Stomach (tissue), 9 donors: Measurements from ENCODE around the gene ARHGAP26. TPM values are rescaled to one million over a fixed set of nuclear protein-coding genes. Genes with fewer than 3 reads are reported as not detected.

Experiments
- DNase-seq, 2 donors: peaks; one replicate each; pipeline versions ENCODE4 v3.0.0 to v3.0.0-alpha.2; 2013 to 2019
- H3K27ac ChIP-seq, 5 donors: fragments of 200-600 bp in 4 of 5; sonication (generic) in 4 of 5; one replicate each; pipeline ENCODE4 v1.5.1; 2013 to 2019; ENCODE audit warnings: mild to moderate bottlenecking in 1 of 5, moderate library complexity in 1 of 5
- H3K27me3 ChIP-seq, 3 donors: fragments of 200-600 bp; sonication (generic); one replicate each; pipeline ENCODE4 v1.5.1; 2017 to 2019; ENCODE audit warnings: mixed run types in 1 of 3
- H3K36me3 ChIP-seq, 4 donors: fragments of 200-600 bp; sonication (generic); 1 replicate in 3 of 4; 2 replicates in 1 of 4; pipeline ENCODE4 v1.5.1; 2016 to 2019
- H3K4me1 ChIP-seq, 4 donors: fragments of 200-600 bp; sonication (generic); one replicate each; pipeline ENCODE4 v1.5.1; 2016 to 2019
- H3K4me3 ChIP-seq, 4 donors: fragments of 200-600 bp; sonication (generic) in 3 of 4; one replicate each; pipeline ENCODE4 v1.5.1; 2016 to 2019; ENCODE audit warnings: mild to moderate bottlenecking in 1 of 4
- H3K9me3 ChIP-seq, 4 donors: fragments of 200-600 bp; sonication (generic); one replicate each; pipeline ENCODE4 v1.5.1; 2016 to 2019
- EP300 ChIP-seq: sonication (generic); formaldehyde crosslinking; IDR thresholded peaks from one replicate; pipeline ENCODE4 v1.6.1; 2017; ENCODE audit warnings: antibody characterized with exemption
- POLR2A ChIP-seq, 4 donors: fragments of 450-650 bp; IDR thresholded peaks; one replicate each; pipeline ENCODE4 v1.6.1; 2016; ENCODE audit warnings: antibody characterized with exemption in 4 of 4, control low read depth in 2 of 4, mild to moderate bottlenecking in 1 of 4, moderate library complexity in 1 of 4
- POLR2AphosphoS5 ChIP-seq, 3 donors: sonication (generic); formaldehyde crosslinking; IDR thresholded peaks; one replicate each; pipeline ENCODE4 v1.6.1; 2016; ENCODE audit warnings: antibody characterized with exemption in 3 of 3
- WGBS, 5 donors: extraction: QIAGEN DNeasy Blood & Tissue Kit in 3 of 5; methylation state at CpG; one replicate each; pipeline versions ENCODE4 v1.1.5 to v1.1.7; 2013 to 2018; 5-methylcytosine and 5-hydroxymethylcytosine counted together
- intact Hi-C: fragments of 100-400 bp; cut with DNase I; formaldehyde crosslinking; loops from one replicate; pipeline ENCODE4 v1.15.1; 2023; ENCODE audit warnings: low total_unique reads
- polyA plus RNA-seq, 3 donors: library from polyadenylated mRNA; stranded (reverse); fragments of 200-250 nt; gene quantifications; one replicate each; pipeline ENCODE4 v1.2.3, GENCODE V29; 2013
- total RNA-seq, 5 donors: library from RNA; depleted of rRNA; stranded (reverse); fragments of >200 nt; gene quantifications; one replicate each; pipeline versions ENCODE4 v1.1.0 to v1.2.3, GENCODE V29; 2014 to 2016
- TF ChIP-seq, protein P1 (sequence below), 7 experiments: fragments of 450-650 bp in 4 of 7; fragments of 200-600 bp in 3 of 7; sonication (generic) in 3 of 7; IDR thresholded peaks; one replicate each; pipeline ENCODE4 v1.5.1; 2016 to 2019; ENCODE audit warnings: antibody characterized with exemption in 7 of 7, control low read depth in 2 of 7, mild to moderate bottlenecking in 1 of 7
- donor health status: healthy with polysubstance abuse.
- donor health status: Bipolar disorder and iron deficiency.
- donor health status: healthy.

ARHGAP26 gene
- total and polyA plus RNA-seq, 8 donors, result 4.0 to 115 (median 34.1) TPM

DNA sequence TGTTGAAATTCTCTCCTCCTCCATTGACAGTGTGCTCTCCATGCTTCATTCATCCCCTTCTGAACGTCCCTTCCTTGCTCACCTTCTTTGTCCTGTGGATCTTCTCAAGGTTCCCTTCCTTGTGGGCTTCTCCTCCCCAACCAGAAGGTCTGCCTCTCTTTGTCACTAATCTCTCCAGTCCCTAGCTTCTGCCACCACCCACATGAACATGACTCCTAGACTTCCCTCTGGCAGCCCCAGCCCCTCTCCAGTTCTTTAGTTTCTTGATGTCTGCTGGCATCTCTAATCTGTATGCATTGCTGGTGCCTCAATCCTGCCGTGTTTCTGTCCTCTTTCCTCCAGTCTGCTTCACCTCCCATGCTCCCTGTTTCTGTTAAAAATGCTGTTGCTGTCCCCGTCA is 79.3 kb downstream of the ARHGAP26 start:
- Histone ChIP-seq H3K9me3 (no peaks in the 10 kb centered on the region), H3K27me3 (no peaks in the 10 kb centered on the region), H3K4me1 (peaks cover 38 to 78% (median 43%) of the 10 kb centered on the region in 4 donors), H3K4me3 (no peak overlapping the region), H3K27ac (no peak overlapping the region), H3K36me3 (no peaks in the 10 kb centered on the region)
- TF ChIP-seq, protein P1, sequence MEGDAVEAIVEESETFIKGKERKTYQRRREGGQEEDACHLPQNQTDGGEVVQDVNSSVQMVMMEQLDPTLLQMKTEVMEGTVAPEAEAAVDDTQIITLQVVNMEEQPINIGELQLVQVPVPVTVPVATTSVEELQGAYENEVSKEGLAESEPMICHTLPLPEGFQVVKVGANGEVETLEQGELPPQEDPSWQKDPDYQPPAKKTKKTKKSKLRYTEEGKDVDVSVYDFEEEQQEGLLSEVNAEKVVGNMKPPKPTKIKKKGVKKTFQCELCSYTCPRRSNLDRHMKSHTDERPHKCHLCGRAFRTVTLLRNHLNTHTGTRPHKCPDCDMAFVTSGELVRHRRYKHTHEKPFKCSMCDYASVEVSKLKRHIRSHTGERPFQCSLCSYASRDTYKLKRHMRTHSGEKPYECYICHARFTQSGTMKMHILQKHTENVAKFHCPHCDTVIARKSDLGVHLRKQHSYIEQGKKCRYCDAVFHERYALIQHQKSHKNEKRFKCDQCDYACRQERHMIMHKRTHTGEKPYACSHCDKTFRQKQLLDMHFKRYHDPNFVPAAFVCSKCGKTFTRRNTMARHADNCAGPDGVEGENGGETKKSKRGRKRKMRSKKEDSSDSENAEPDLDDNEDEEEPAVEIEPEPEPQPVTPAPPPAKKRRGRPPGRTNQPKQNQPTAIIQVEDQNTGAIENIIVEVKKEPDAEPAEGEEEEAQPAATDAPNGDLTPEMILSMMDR (IDR thresholded peaks at IDR 0.05), result no peak
- TF ChIP-seq POLR2AphosphoS5 (IDR thresholded peaks at IDR 0.05) (no peak), POLR2A (IDR thresholded peaks at IDR 0.05) (no peak), EP300 (no peak)
- DNase-seq, result no peak
- intact Hi-C loops, result no loop called here
- 83 to 90% (median 88%) methylated on average over 3 of the region's 3 CpGs for WGBS, 5 donors

GRCh38 chr5:142849880-142850279 is 79.7 kb downstream of the ARHGAP26 start:
- intact Hi-C loops, result no loop called here

DNA sequence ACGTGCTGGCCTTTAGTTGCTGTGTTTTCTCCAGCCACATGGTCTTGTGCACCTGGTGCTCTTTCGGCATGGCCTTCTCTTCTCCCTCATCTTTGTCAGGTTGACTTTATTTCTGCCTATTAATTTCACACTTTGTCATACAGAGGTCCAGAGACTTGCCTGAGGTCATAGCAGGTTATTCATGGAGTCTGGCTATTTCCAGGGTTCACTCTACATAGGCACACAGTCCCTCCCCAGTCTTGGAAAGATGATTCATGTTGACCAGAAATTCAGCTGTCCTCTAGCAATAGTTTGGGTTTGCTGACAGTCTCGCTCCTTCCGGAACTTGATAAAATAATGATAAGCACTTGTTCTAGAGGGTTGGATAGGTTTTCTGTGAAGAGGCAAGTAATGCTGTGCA is 81.6 kb downstream of the ARHGAP26 start:
- 38 to 69% (median 54%) methylated on average over 4 of the region's 4 CpGs for WGBS, 5 donors
- Histone ChIP-seq H3K36me3 (no peaks in the 10 kb centered on the region), H3K9me3 (no peaks in the 10 kb centered on the region), H3K4me1 (peaks cover 20 to 57% (median 23%) of the 10 kb centered on the region in 4 donors), H3K27ac (peak overlapping the region in 3 of 5 donors; percentile 12 to 60 (median 37)), H3K27me3 (no peaks in the 10 kb centered on the region), H3K4me3 (no peak overlapping the region)
- intact Hi-C loops, result no loop called here
- DNase-seq, result no peak
- TF ChIP-seq EP300, result no peak
- no peak for TF ChIP-seq POLR2AphosphoS5 (IDR thresholded peaks at IDR 0.05)

More at GRCh38 chr5:142849880-142850279, 79.7 kb downstream of the ARHGAP26 start:
- DNase-seq, result no peak
- WGBS, 5 donors, result 84 to 89% (median 87%) methylated on average over 3 of the region's 3 CpGs
- Histone ChIP-seq H3K9me3 (no peaks in the 10 kb centered on the region), H3K4me3 (no peak overlapping the region), H3K27me3 (no peaks in the 10 kb centered on the region), H3K27ac (no peak overlapping the region), H3K36me3 (no peaks in the 10 kb centered on the region), H3K4me1 (peaks cover 34 to 76% (median 40%) of the 10 kb centered on the region in 4 donors)
- TF ChIP-seq, protein P1 (IDR thresholded peaks at IDR 0.05), result no peak

GRCh38 chr5:142852416-142853198 is 82.4 kb downstream of the ARHGAP26 start:
- no peak overlapping the region for H3K4me3 ChIP-seq
- no peak for DNase-seq
- WGBS, 5 donors, result 80 to 88% (median 84%) methylated on average over 8 of the region's 8 CpGs
- peaks cover 25 to 58% (median 28%) of the 10 kb centered on the region in 4 donors for H3K4me1 ChIP-seq
- no peaks in the 10 kb centered on the region for H3K36me3 ChIP-seq
- intact Hi-C loops, result no loop called here
- H3K27me3 ChIP-seq, result no peaks in the 10 kb centered on the region
- no peaks in the 10 kb centered on the region for H3K9me3 ChIP-seq
- TF ChIP-seq, protein P1 (IDR thresholded peaks at IDR 0.05), result no peak
- TF ChIP-seq POLR2AphosphoS5 (IDR thresholded peaks at IDR 0.05) (no peak), POLR2A (IDR thresholded peaks at IDR 0.05) (no peak), EP300 (no peak)
- peak overlapping the region in 2 of 5 donors; percentile 22 to 60 for H3K27ac ChIP-seq

DNA sequence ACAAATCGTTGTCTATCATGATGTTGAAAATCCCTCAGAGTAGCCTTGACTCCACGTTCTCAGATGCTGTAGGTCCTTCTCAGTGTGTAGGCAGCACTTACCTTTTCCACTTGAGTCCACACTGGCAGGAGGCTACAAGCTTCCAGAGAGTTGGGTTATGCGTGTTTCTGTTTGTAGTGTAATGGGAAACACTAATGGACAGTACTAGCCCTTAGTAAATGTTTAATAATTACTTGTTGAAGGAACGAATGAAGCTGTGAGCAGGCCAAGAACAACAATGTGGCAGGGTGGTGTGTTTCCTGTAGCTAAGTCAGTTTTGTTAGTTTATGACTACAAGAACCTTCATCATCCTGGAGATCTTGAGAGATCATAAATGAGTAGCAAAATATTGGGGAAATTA is 83.5 kb downstream of the ARHGAP26 start:
- H3K36me3 ChIP-seq, result no peaks in the 10 kb centered on the region
- no peak overlapping the region for H3K4me3 ChIP-seq
- 52 to 68% (median 60%) methylated on average over 4 of the region's 4 CpGs for WGBS, 5 donors
- no peaks in the 10 kb centered on the region for H3K27me3 ChIP-seq
- TF ChIP-seq, protein P1 (IDR thresholded peaks at IDR 0.05), result no peak
- TF ChIP-seq POLR2AphosphoS5 (IDR thresholded peaks at IDR 0.05), result no peak
- no peak for TF ChIP-seq POLR2A (IDR thresholded peaks at IDR 0.05)
- TF ChIP-seq EP300, result no peak
- no peak for DNase-seq
- intact Hi-C loops, result no loop called here
- H3K27ac ChIP-seq, result peak overlapping the region in 3 of 5 donors; percentile 4 to 46 (median 34)
- no peaks in the 10 kb centered on the region for H3K9me3 ChIP-seq
- peaks cover 25 to 68% (median 34%) of the 10 kb centered on the region in 4 donors for H3K4me1 ChIP-seq
